WTC11 (cell line): ENCODE measurements around the gene NEBL. TPM values are rescaled to one million over a fixed set of nuclear protein-coding genes. Genes with fewer than 3 reads are reported as not detected.

Source experiments
- ATAC-seq: fragments of 200-7000 bp; cut with Tn5 transposase; 2 replicates; pipeline ENCODE4 v1.10.0; 2021; ENCODE audit warnings: mild to moderate bottlenecking, moderate library complexity
- CTCF ChIA-PET: fragments of 300-600 bp; sonication (Branson Sonifier 250); formaldehyde crosslinking; loops from one replicate; lab custom pipeline; 2021; ENCODE audit warnings: antibody characterized with exemption; lab: Charles Lee
- POLR2A ChIA-PET: fragments of 350-600 bp; sonication (Branson Sonifier 250); formaldehyde crosslinking; loops from one replicate; lab custom pipeline; 2021; ENCODE audit warnings: antibody characterized with exemption; lab: Charles Lee
- DNase-seq: peaks from one replicate; pipeline ENCODE4 v3.0.0; 2021; ENCODE audit warnings: low spot score
- H3K27ac Mint-ChIP-seq: 2 replicates; pipeline ENCODE4 v1.8.0; 2021; ENCODE audit warnings: mixed read lengths
- H3K27me3 Mint-ChIP-seq: 2 replicates; pipeline ENCODE4 v1.8.0; 2021; ENCODE audit warnings: low read depth, mild to moderate bottlenecking, moderate library complexity, mixed read lengths
- H3K36me3 Mint-ChIP-seq: 2 replicates; pipeline ENCODE4 v1.8.0; 2021; ENCODE audit warnings: mixed read lengths
- H3K4me1 Mint-ChIP-seq: 2 replicates; pipeline ENCODE4 v1.8.0; 2022; ENCODE audit warnings: mixed read lengths
- H3K4me3 Mint-ChIP-seq: 2 replicates; pipeline ENCODE4 v1.8.0; 2021; ENCODE audit warnings: mild to moderate bottlenecking, moderate library complexity, mixed read lengths
- H3K9me3 Mint-ChIP-seq: 2 replicates; pipeline ENCODE4 v1.8.0; 2021; ENCODE audit warnings: mixed read lengths
- FOXP1 ChIP-seq: sonication (generic); formaldehyde crosslinking; IDR thresholded peaks from 2 replicates; pipeline ENCODE4 v1.8.0; 2022; ENCODE audit warnings: missing genetic modification reagents, mild to moderate bottlenecking, moderate library complexity, borderline replicate concordance
- GTF2I ChIP-seq: fragments of 250-450 bp; sonication (Bioruptor Pico); conservative IDR thresholded peaks from 2 replicates; pipeline ENCODE4 v1.4.0; 2021; ENCODE audit warnings: mild to moderate bottlenecking
- HMGA2 ChIP-seq: fragments of 250-450 bp; sonication (Bioruptor Pico); IDR thresholded peaks from 2 replicates; pipeline ENCODE4 v1.4.0; 2021; ENCODE audit warnings: mild to moderate bottlenecking, moderate library complexity
- IRF2 ChIP-seq: sonication (generic); formaldehyde crosslinking; IDR thresholded peaks from 2 replicates; pipeline ENCODE4 v1.8.0; 2022; ENCODE audit warnings: low read depth, missing genetic modification reagents, borderline replicate concordance
- JAZF1 ChIP-seq: fragments of 250-450 bp; sonication (Bioruptor Pico); IDR thresholded peaks from 2 replicates; pipeline ENCODE4 v1.9.0; 2021; ENCODE audit warnings: moderate library complexity, mild to moderate bottlenecking, inconsistent platforms
- KAT7 ChIP-seq: sonication (generic); formaldehyde crosslinking; IDR thresholded peaks from 2 replicates; pipeline ENCODE4 v1.8.1; 2023; ENCODE audit warnings: missing genetic modification reagents, mild to moderate bottlenecking, borderline replicate concordance
- MXD4 ChIP-seq: fragments of 250-450 bp; sonication (Bioruptor Pico); IDR thresholded peaks from 2 replicates; pipeline ENCODE4 v1.8.0; 2021; ENCODE audit warnings: mild to moderate bottlenecking, moderate library complexity, borderline replicate concordance
- NFE2L1 ChIP-seq: sonication (generic); formaldehyde crosslinking; IDR thresholded peaks from 2 replicates; pipeline ENCODE4 v1.8.1; 2023; ENCODE audit warnings: missing genetic modification reagents
- OVOL2 ChIP-seq: fragments of 250-450 bp; sonication (Bioruptor Pico); IDR thresholded peaks from 2 replicates; pipeline ENCODE4 v1.9.0; 2021; ENCODE audit warnings: mild to moderate bottlenecking, borderline replicate concordance
- RELA ChIP-seq: sonication (generic); formaldehyde crosslinking; IDR thresholded peaks from 2 replicates; pipeline ENCODE4 v1.8.1; 2022; ENCODE audit warnings: missing genetic modification reagents, mild to moderate bottlenecking, borderline replicate concordance
- SMAD3 ChIP-seq: sonication (generic); formaldehyde crosslinking; IDR thresholded peaks from 2 replicates; pipeline ENCODE4 v1.8.0; 2022; ENCODE audit warnings: missing genetic modification reagents, mild to moderate bottlenecking, borderline replicate concordance
- SMAD4 ChIP-seq: sonication (generic); formaldehyde crosslinking; IDR thresholded peaks from 2 replicates; pipeline ENCODE4 v1.8.0; 2022; ENCODE audit warnings: mild to moderate bottlenecking, missing genetic modification reagents
- SOX15 ChIP-seq: fragments of 250-450 bp; sonication (Bioruptor Pico); IDR thresholded peaks from 2 replicates; pipeline ENCODE4 v1.9.0; 2021; ENCODE audit warnings: mild to moderate bottlenecking
- ZNF219 ChIP-seq: sonication (generic); formaldehyde crosslinking; IDR thresholded peaks from 2 replicates; pipeline ENCODE4 v1.8.0; 2023; ENCODE audit warnings: missing genetic modification reagents, mild to moderate bottlenecking, borderline replicate concordance
- ZNF232 ChIP-seq: sonication (generic); formaldehyde crosslinking; IDR thresholded peaks from 2 replicates; pipeline ENCODE4 v1.8.0; 2022; ENCODE audit warnings: mild to moderate bottlenecking, missing genetic modification reagents
- total RNA-seq: library from RNA; stranded (reverse); gene quantifications from 3 replicates; pipeline ENCODE4 v1.2.3, GENCODE V29; 2021
- TF ChIP-seq, protein P1 (sequence below): sonication (generic); formaldehyde crosslinking; IDR thresholded peaks from 2 replicates; pipeline ENCODE4 v1.8.1; 2022; ENCODE audit warnings: low read depth, mild to moderate bottlenecking, moderate library complexity, missing genetic modification reagents, borderline replicate concordance
- TF ChIP-seq, protein P2 (sequence below): fragments of 200-600 bp; IDR thresholded peaks from 2 replicates; pipeline ENCODE4 v1.8.0; 2022; ENCODE audit warnings: antibody characterized with exemption

The NEBL gene
- total RNA-seq, 1 experiment from 2014 or later = 8.9 TPM

DNA sequence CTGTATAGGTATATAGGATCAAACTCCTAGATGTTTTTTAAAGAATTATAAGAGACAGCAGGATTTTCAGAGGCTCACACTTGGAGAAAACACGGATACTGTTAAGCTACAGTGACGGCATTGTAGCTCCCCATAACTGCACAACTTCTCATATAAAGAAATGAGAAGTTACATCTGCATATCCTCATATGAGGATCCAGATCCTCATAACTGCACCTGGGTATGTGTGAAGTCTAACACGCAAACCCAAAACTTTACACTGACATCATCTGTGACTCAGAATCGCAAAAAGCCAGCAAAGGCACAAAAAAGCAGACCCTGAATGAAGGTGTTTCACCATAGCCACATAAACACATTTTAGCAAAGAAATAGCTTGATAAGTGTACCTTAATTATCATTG lies 34.1 kb downstream of the NEBL start:
- H3K27ac Mint-ChIP-seq = no peak overlapping the region
- peaks cover 7% of the 10 kb centered on the region for H3K9me3 Mint-ChIP-seq
- CTCF ChIA-PET = interaction anchor here (0.5 kb wide), 1 partner anchor 412 kb away, joined by 3 read pairs; no protein-coding TSS in a partner anchor
- H3K4me1 Mint-ChIP-seq = peaks cover 7% of the 10 kb centered on the region
- DNase-seq (no peak), ATAC-seq (no peak)
- POLR2A ChIA-PET = no interaction called here
- TF ChIP-seq ZNF232 (no peak), OVOL2 (CRISPR knock-in tag) (no peak), NFE2L1 (CRISPR knock-in tag) (no peak), JAZF1 (CRISPR knock-in tag) (no peak), IRF2 (CRISPR knock-in tag) (no peak), SMAD4 (CRISPR knock-in tag) (no peak), ZNF219 (CRISPR knock-in tag) (no peak), KAT7 (CRISPR knock-in tag) (no peak), GTF2I (CRISPR knock-in tag) (no peak), FOXP1 (no peak)
- TF ChIP-seq, protein P1, sequence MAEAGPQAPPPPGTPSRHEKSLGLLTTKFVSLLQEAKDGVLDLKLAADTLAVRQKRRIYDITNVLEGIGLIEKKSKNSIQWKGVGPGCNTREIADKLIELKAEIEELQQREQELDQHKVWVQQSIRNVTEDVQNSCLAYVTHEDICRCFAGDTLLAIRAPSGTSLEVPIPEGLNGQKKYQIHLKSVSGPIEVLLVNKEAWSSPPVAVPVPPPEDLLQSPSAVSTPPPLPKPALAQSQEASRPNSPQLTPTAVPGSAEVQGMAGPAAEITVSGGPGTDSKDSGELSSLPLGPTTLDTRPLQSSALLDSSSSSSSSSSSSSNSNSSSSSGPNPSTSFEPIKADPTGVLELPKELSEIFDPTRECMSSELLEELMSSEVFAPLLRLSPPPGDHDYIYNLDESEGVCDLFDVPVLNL = no peak
- H3K27me3 Mint-ChIP-seq = no peaks in the 10 kb centered on the region
- H3K4me3 Mint-ChIP-seq = no peak overlapping the region
- H3K36me3 Mint-ChIP-seq = no peaks in the 10 kb centered on the region

DNA sequence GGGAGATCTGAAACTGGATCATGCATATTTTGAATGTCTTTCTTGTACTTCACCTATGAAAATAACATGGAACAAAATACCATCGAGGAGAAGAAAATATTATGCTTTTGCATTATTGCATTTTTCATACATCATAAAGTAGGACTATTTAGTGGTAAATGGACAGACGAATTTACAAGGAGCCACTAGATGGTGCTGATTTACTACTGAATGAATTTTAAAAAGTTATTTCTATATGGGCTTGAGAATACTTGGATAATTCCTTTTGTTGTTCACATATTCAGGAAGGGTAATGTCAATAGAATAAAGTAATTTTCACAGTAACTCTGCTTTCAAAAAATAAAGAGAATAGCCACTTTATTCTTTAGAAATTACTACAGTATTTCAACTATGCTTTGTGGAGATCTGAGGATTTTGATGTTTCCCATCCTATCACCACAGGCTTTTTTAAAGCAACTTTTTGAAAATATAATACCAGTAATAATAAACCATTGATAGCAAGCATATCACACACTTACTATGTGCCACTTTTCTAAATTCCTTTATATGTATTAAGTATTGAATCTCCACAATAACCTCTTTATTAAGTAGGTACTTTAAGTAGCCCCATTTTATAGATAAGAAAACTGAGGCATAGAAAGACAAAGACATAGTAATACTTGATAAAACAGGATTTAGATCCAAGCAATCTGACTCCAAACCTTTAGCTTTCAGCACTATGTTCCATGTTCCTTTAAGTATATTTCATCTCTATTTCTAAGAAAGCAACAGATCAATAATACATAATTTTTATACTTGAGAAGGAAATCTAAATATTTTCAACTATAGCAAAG lies 38.6 kb downstream of the NEBL start:
- ATAC-seq = no peak
- no peak for DNase-seq
- TF ChIP-seq, protein P2, sequence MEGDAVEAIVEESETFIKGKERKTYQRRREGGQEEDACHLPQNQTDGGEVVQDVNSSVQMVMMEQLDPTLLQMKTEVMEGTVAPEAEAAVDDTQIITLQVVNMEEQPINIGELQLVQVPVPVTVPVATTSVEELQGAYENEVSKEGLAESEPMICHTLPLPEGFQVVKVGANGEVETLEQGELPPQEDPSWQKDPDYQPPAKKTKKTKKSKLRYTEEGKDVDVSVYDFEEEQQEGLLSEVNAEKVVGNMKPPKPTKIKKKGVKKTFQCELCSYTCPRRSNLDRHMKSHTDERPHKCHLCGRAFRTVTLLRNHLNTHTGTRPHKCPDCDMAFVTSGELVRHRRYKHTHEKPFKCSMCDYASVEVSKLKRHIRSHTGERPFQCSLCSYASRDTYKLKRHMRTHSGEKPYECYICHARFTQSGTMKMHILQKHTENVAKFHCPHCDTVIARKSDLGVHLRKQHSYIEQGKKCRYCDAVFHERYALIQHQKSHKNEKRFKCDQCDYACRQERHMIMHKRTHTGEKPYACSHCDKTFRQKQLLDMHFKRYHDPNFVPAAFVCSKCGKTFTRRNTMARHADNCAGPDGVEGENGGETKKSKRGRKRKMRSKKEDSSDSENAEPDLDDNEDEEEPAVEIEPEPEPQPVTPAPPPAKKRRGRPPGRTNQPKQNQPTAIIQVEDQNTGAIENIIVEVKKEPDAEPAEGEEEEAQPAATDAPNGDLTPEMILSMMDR = 0 out of 2 replicates have a peak, but pooled peaks have one; percentile 24
- no peak for TF ChIP-seq MXD4 (CRISPR knock-in tag)
- Mint-ChIP-seq H3K4me1 (0 out of 2 replicates have a peak, but pooled peaks cover under 1% of the 10 kb centered on the region), H3K9me3 (peaks cover 8% of the 10 kb centered on the region), H3K4me3 (no peak overlapping the region), H3K27me3 (no peaks in the 10 kb centered on the region), H3K27ac (no peak overlapping the region), H3K36me3 (peaks cover under 1% of the 10 kb centered on the region; the same call in 1 of the 2 replicates)
- CTCF ChIA-PET = no interaction called here
- POLR2A ChIA-PET = no interaction called here

DNA sequence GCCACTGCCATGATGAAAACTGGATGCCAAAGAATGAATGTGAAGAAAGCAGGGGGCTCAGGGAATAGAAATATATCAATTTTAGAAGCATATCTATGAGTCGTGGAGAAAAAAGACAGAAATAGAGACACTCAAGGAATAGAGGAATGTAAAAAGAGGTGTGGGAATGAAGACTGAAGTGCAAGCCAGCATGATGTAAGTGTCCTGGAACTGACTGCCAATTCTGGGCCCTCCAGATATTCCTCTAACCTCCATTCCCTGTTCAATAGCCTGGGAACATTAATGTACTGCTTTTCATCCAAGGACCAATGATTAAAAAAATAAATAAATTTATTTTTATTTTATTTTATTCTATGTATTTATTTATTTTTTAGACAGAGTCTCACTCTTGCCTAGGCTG lies 40.6 kb downstream of the NEBL start:
- Mint-ChIP-seq H3K27ac (no peak overlapping the region), H3K9me3 (peaks cover 13% of the 10 kb centered on the region), H3K36me3 (peaks cover 8% of the 10 kb centered on the region), H3K27me3 (no peaks in the 10 kb centered on the region), H3K4me3 (no peak overlapping the region), H3K4me1 (no peaks in the 10 kb centered on the region)
- ChIA-PET CTCF (no interaction called here), POLR2A (no interaction called here)
- no peak for TF ChIP-seq GTF2I (CRISPR knock-in tag)
- TF ChIP-seq SMAD3 = no peak
- TF ChIP-seq HMGA2 (CRISPR knock-in tag) = 0 out of 2 replicates have a peak, but pooled peaks have one; percentile 15
- DNase-seq (no peak), ATAC-seq (no peak)

DNA sequence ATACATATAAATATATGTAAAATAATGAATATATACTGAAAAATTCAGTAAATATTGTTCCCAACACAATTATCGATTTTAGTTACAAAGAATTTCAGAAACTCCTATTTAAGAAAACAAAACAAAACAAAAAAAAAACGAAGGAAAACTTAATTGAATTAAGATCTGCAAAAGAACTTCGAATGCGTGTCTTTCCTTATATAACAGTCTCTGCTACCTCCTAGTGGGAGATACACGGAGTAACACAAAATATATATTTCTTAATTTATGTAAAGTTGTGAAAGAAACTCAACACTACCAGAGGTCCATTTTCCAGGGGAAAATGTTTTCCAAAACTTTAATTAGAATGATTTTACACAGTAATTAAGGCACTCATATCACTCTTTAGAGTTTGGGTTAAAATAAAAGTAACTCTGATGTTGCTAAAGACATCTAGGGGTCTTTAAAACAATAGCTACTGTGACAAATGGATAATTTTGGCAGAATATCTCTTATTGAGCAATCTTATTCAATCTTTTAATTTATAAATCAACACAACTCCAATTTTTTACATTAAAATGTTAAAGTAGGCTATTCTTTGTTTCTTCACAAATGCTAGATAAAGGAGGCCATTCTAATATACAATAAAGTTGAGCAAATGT lies 41.6 kb downstream of the NEBL start:
- CTCF ChIA-PET = no interaction called here
- no peak overlapping the region for H3K27ac Mint-ChIP-seq
- ATAC-seq (no peak), DNase-seq (no peak)
- peaks cover 10% of the 10 kb centered on the region for H3K9me3 Mint-ChIP-seq
- POLR2A ChIA-PET = no interaction called here
- no peak overlapping the region for H3K4me3 Mint-ChIP-seq
- TF ChIP-seq SOX15 (CRISPR knock-in tag) (no peak), RELA (CRISPR knock-in tag) (no peak), ZNF219 (CRISPR knock-in tag) (no peak)
- TF ChIP-seq, protein P2 = peak; percentile 28; the same call in 1 of the 2 replicates
- no peaks in the 10 kb centered on the region for H3K4me1 Mint-ChIP-seq
- H3K36me3 Mint-ChIP-seq = peaks cover 8% of the 10 kb centered on the region
- no peaks in the 10 kb centered on the region for H3K27me3 Mint-ChIP-seq
